ENCODE measurements around the gene PLXNC1.

PLXNC1 gene

DNA sequence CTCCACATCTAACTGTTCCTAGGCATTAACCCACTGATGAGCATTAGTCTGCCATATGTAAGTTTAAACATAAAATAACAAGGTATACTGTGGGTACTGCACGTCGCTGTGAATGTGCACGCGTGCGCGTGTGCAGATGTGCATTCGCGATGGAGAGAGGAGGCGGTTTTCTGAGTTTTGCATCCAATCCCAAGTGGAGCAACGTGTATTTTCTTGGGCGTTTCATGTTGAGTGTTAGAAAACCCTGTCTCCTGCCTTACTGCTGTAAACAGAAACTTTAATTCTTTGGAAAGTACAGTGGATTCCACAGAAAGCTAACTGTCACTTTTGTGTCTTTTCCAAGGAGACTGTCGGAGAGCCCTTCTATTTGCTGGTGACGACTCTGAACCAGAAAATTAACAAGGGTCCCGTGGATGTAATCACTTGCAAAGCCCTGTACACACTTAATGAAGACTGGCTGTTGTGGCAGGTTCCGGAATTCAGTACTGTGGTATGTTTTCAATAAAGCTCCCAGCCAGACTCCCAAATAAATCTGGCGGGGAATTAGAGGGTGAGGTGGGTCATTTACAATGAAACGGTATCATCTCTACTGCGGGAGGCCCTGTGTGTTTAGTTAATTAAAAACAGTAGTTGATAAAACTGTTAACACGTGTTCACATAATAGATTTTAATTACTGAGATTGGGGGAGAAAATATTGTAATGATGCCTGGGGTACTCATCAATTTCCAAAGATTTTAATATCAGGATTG lies 116.5 kb downstream of the PLXNC1 start:
- DNase-seq (ENCODE audit: low read depth in 2 of 2): no peak

DNA sequence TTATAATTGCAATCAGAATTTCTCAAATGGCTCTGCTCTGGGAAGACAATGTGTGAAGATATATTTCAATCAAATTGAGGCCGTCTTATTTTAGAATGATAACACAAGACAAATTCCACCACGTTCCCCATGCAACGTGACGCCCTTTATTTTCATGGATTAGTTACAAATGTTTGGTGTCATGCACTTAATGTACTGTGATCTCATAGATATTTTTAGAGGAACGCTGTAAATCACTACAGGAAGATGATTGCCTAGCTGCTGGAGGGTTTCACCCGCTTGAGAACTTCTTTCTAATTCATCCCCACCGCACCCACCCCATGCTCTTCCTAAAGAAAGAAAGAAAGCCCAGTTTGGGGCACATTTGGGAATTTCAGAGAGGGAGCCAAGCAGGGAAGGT lies 117.2 kb downstream of the PLXNC1 start:
- no peak for DNase-seq (ENCODE audit: low read depth in 2 of 2)

DNA sequence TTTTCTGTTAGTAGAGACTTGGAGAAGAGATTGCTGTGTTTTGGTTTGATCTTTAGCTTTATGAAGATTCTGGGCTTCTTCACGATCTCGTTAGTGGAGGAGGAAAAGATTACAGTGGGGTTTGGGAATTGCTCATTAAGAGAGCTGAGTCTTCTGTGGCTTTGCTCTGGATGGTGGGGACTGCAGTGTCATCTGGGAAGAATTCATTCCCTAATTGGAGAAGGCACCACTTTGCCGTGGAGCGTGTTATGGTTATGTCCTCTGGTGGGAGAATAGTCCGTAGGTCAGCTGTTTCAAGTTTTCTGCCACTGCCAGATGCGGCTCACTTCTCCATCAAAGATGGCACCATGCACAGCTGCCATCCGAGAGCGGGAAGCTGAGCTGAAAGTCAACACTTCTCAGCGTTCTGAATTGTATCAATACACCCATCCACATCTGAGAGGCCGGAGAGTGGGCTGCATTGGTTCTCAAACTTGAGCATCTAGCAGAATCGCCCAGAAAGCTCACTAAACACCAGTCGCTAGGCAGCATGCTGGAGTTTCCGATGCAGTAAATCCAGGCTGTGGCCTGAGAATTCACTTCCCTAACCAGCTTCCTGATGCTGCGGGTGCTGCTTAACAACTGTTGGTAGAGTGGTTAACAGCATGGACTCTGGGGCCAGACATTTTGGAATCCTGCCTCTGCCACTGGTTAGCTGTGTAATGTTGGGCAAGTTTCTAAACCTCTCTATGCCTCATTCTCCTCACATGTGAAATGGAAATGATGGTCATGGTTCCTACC lies 117.8 kb downstream of the PLXNC1 start:
- DNase-seq (ENCODE audit: low read depth in 2 of 2): no peak

DNA sequence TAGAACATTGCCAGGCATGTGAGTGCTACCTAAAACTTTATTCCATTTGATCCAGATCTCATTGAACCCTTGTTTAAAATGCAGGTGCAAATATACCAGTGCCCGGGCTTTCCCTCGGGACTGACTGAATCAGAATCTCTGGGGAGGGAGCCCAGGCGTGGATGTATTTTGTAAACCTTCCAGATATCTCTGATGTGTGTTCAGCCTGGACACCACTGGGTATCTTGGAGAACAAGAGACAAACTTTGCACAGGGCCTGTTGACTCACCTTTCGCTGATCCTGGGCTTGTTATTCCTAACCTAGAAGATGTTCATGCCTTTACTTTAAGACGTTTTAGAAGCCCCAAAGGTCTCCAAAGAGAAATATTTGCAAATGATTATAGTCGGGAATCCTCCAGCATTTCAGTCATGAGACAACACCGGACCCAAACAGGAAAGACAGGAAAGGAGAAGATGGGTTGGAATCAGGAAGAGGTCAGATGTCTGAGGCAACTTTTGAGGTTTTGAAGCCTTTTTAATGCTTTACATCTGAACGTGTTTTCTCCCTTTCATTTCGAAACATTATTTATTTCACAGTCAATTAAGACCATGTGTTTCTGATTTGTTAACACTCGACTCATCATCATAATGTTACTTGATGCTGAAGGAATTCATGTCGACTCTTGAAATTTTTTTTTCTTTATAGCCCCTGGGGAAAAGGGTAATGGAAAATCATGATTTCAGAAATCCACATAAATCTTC lies 118.6 kb downstream of the PLXNC1 start:
- DNase-seq (ENCODE audit: low read depth in 2 of 2): peak; percentile 90 to 92

DNA sequence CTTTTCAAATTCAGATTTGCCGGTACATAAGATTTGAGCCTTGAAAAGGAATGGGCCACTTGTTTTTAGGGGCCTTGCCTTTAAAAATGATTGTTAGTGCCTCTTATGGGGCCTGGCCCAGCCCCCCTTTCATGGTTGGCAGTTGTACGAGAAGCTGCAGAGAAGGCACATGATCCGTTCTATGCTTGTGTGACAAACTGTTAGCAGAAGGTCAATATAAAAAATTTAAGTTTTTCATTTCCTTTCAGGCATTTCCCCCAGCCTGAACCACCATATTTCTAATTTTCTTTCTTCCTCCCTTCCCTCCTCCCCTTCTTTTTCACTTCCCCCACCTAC lies 119.1 kb downstream of the PLXNC1 start:
- DNase-seq (ENCODE audit: low read depth in 2 of 2): no peak

DNA sequence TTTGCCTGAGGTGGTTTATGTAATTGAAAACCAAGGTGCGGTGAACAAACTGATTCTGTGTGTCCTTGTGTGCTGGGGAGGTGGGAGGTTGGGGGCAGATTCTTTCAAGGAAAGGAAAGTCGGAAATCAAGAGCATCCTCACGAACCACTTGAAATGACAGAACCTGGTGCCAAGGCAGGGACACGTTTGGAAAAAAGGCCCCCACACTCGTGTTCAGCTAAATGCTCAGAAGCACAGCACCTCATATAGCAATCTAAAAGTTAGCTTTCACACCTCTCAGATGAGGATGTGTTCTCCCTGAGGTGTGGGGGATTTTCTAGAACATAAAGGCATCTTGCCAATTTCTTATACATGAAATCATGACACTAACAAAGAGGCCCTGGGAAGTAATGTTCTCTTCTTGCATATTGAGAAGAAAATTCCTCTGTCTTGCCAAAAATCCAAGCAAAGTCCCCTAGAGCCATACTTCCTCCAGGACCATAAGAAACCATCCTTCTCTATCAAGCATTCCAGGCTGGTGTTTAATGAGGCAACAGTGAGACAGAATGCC lies 119.6 kb downstream of the PLXNC1 start:
- DNase-seq (ENCODE audit: low read depth in 2 of 2): no peak

DNA sequence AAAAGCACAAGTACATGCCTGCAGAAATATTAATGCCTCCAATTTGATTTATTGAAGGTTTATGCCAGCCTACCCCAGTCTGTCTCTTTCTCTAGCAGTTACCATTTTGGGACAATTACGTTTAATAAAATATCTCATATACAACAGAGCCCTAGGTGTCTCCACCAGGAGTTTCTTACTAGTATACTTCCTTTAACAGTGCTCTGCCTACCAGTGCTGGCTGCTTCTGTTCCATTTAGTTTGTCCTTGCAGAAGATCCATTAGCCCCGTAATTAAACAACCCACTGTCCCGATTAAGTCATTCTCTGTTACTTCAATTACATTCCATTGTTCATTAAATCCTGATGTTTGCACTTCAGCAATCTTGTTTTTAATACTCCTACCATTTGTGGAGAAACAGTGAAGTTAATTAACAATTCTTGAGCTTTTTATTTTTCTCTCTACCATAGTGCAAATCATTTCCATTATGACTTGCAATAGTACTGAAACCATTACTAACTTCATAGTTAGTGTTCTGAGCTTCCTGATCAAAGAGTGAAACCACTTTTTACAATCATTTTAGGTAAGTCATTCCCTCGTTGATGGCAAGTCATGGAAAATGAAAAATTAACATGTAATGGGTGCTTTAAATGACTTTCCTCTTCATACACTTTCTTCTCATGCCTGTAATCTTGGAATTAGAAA lies 121.1 kb downstream of the PLXNC1 start:
- DNase-seq (ENCODE audit: low read depth in 2 of 2): no peak

DNA sequence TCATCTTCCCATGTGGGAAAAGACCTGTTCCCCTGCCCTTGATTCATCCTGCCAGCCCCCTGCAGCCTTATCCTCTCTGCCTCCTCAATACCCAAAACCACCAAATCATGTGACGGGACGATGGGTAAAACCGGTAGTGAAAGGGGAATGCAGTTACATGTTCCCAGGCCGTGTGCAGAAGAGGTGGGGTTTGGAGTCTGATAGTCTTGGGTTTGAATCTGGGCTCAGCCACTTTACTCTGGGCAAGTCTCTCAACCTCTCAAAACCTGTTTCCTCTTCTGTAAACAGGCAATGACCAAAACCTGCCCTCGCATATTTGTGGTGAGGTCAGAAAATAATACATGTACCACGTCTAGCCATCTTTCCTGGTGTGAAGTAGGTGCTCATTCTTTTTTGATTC lies 123.0 kb downstream of the PLXNC1 start:
- DNase-seq (ENCODE audit: low read depth in 2 of 2): no peak

DNA sequence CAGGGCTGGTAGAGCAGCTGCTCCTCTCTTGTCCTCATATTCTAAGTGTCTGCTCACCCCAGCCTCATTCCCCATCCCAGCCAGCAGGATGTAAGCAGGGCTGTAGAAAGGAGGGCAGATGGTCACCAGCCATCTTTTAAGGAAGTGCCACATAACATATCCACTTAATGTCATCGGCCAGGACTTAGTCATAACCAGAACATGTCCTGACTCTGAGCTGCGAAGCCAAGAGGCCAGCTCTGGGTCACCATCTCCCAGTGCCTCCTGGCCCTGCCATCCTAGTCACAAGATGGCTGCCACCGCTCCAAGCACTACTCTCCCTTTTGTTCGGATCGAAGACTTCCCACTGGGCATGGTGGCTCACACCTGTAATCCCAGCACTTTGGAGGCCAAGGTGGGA lies 123.9 kb downstream of the PLXNC1 start:
- no peak for DNase-seq (ENCODE audit: low read depth in 2 of 2)

DNA sequence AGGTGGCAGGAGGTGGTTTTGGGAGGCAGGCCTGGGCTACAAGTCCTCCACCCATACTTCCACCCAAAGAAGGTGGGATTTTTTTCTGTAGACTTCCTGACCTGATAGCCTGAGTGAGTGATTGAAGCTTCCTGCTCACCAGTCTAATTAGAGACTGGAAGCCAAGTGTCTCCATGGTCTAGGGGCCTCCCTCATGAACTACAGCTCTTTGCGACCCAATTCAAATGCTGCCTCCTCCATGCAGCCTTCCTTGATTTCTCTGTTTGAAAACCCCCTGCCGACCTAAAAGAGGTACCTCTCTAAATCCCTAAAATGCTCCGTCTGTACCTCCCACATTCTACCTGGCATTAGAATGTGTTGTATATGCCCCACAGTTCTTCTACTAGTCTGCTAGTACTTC lies 124.9 kb downstream of the PLXNC1 start:
- no peak for DNase-seq (ENCODE audit: low read depth in 2 of 2)

DNA sequence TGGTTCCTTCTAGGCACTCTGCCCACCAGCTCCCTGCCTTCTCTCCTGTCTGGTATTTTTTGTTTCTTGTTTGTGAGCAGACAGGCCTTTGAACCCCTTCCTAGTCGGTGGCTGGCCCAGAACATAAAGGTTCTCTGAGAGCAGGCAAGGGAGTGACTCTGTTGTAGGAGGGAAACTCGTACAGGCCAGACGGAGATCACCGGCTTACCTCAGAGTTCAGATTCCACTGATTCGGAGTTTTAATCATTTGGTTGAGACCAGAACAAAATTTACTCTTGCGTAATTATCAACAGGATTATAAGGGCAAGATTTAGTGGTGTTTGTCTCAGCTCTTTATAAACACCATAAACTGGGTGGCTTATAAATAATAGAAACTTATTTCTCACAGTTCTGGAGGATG lies 128.3 kb downstream of the PLXNC1 start:
- DNase-seq (ENCODE audit: low read depth in 2 of 2): no peak

DNA sequence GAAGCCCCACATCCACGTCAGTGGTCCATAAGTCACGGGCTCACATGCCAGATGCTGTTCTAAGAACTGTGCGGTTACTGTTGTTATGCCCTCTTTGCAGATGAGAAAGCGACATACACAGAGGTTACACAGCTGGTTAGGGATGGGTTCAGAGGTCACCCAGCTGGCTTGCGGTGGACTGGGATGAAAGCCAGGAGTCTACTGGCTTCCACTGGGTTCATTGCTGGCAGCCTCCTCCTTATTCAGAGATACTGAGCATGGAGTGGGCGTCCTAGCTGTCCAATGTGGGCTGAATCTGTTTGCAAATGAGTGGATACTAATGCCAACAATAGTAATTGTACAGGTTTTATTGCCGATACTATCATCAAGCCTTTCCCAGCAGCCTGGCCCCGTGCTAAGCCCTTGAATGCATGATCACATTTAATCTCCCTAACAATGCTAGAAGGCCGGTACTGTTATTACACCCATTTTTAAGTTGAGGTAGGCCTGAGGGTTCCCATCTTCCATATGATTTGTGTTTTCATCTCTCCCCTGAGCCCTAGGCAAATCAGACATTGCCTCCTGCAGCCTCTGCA lies 129.1 kb downstream of the PLXNC1 start:
- no peak for DNase-seq (ENCODE audit: low read depth in 2 of 2)

DNA sequence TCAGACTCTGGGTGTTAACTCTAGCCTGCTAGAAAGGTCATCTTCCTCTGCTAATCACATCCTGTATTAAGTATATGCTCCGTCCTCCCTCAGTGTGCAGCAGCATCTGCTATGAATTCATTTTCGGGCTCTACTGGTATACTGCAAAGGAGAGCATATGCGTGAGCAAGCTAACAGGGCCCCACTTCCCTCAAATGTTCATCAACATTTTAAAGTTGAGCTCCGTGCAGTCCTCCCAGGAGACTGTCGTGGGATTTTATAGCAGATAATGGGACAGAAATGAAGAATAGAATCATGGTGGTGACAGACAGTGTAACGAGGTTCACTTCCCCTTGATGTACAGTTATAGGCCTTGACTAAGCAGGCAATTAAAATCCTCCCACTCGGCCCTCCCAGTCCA lies 131.7 kb downstream of the PLXNC1 start:
- DNase-seq (ENCODE audit: low read depth in 2 of 2): no peak

DNA sequence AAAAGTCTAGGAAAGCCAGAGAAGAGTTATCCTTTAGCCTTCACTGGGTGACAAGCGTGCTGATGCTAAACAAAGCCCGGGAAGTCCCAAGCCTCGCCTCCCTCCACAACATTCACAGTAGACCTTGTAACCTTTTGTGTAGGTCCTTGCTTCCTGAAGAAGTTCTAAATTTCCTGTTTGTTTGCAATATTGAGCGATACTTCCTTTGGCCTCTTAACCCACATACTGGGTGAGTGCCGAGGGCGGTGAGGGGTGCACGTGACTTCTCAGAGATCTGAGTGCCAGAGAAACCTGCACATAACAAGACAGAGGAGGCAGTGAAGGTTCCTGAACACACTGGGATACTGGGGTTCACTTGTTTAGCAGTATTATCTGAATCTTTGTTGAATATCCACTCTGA lies 134.3 kb downstream of the PLXNC1 start:
- no peak for DNase-seq (ENCODE audit: low read depth in 2 of 2)

DNA sequence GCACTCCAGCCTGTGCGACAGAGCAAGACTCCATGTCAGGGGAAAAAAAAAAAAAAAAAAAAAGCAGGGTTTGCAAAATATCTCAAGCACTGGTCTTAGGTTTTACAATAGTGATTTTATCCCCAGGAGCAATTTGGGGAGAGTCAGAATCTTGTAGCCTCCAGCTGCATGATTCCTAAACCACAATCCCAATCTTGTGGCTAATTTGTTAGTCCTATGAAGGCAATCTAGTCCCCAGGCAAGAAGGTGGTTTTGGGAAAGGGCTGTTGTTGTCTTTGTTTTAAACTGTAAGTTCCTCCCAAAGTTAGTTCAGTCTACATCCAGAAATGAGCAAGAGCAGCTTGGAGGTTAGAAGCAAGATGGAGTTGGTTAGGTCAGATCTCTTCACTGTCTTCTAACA lies 135.7 kb downstream of the PLXNC1 start:
- DNase-seq (ENCODE audit: low read depth in 2 of 2): no peak

DNA sequence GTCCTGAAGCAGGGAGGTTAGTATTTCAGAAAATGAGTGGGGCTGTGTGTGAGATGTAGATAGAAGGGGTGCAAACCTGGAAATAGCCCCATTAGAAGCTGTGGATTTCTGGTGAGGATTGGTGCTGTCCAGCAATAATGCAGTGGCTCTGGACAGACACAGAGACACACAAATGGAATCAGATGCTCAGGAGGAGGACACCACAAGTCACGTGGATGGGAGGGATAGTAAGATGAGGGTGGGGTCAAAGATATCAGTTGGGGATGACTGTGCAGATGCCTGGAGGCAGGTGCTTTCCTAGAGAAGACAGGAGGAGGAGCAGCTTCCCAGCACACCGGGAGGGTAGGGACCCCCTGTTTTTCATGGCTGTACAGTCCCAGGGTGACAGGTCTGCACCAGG lies 136.5 kb downstream of the PLXNC1 start:
- DNase-seq (ENCODE audit: low read depth in 2 of 2): no peak

DNA sequence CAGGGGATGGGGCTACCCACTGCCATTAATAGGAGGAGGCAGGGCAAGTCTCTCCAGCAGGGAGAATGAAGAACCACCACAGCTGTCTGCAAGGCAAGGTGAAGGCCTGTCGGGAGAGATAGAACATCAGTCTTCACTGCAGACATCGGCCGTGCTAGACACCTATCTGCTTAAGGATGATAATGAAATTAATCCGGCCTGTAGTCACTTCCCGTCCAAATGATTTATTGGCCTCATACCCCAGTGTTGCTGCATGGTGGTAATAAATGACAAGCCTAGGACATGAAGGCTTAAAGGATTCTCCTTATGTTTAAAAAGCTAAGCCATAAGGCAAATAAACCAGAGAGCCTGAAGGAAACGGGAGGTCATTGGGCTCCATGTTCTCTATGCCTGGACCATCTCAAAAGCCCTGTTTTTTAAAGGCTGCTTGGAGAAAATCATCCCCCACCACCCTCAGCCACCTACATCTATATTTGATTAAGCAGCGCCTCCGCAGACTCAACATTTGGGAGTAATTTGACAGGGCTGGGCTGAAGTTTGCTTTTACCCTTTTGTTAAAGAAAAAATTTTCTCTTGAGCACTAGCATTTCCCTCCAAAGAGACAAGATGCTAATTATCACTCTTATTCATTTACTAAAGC lies 137.7 kb downstream of the PLXNC1 start:
- no peak for DNase-seq (ENCODE audit: low read depth in 2 of 2)

DNA sequence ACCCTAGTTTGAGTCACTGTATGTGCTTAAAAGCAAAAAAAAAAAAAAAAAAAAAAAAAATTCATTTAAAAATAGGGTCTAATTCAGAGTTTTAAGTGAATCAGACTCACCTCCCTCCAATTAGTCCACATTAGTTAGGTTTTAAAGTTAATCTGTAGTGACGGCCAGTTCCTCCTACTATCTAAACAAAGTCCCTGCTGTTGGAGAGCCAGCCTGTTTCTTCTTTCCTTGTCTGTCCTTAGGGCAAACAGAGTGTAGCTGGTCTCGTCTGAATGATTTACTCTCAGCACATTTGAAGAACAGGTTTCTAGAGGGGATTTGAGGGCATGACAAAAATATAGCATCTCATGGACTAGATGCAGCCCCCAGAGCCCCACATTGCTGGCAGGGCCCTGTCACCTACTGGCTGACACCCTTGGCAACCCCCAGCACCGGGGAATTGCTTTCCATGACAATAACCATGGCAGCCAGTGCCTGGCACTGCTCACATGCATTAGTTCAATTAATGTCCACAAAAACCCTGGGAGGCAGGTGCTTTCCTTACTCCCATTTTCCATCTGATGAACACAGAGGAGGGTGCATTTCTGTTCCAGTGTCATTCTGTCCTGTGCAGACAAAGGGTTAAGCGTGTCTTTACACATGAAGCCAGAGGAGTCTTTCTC lies 138.3 kb downstream of the PLXNC1 start:
- no peak for DNase-seq (ENCODE audit: low read depth in 2 of 2)

DNA sequence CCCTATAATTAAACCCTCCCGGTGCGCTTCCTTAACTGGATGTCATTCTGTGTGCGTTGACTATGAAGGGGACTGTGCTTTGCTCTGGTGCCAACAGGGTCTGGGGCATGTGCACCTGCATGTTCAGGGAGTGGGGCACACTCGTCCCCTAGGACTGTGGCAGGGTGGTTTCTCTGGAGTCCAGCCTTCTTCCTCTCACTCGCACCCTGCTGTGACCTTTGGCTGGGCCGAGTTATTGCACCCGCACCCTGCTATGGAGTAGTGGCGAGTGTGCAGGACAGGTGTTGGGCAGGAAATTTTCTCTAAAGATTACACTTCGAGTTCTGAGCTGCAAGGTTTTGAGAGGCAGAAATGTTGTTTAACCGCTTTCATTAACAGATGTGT lies 138.9 kb downstream of the PLXNC1 start:
- DNase-seq (ENCODE audit: low read depth in 2 of 2): no peak

DNA sequence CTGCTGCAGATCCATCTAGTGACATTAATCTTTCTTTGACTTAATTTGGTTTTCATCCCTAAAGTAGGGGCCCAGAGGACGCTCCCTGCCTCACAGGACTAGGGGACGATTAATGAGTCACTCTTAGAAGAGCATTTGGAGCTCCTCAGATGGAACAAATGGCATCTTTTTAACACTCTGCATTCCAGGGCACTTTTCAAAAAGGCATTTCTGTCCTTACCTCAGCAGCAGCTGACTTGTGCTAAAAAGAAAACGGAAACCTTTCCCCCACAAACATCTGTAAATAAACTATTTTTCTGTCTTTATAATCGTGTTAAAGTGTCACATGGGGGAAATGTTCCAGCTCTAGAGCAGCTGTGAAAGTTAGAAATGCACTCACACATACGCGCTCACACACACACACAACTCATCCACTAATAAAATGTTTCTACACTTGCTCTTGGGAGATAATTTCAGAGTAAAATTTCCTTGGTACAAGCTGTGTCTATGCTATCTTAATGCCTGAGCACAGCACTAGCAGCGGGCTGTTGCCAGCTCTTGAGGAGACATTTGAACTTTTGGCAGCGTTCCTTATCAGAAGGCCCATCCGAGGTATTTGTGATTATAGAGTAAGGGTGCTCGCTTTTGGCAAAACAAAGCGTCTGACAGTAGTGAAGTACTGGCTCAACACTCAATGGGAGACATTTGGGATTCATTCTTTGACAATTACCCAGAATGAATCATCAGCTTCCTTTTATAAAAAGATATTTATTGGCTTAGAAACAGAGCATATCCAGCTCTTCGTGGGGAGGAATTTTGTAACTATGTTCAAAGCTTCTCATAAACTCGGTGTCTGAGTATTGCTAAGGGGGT lies 141.3 kb downstream of the PLXNC1 start:
- peak; percentile 70 to 77 for DNase-seq (ENCODE audit: low read depth in 2 of 2)

All from fibroblast of skin of left biceps (primary cell).